HEK293 (cell line): Measurements from ENCODE around the gene ANKRD11.

Experiments used
- CTCF ChIA-PET: fragments of 350-600 bp; formaldehyde crosslinking; extraction: SDS; loops from one replicate; lab custom pipeline; 2021; ENCODE audit warnings: antibody characterized with exemption; lab: Yijun Ruan, JAX
- POLR2A ChIA-PET: fragments of 300-600 bp; formaldehyde crosslinking; extraction: SDS; loops from one replicate; lab custom pipeline; 2020; ENCODE audit warnings: antibody characterized with exemption, inconsistent platforms; lab: Yijun Ruan, JAX
- H3K27ac ChIP-seq: fragments of 200-500 bp; sonication (Bioruptor generic); 2 replicates; pipeline ENCODE4 v1.5.1; 2014; ENCODE audit warnings: low read depth, low read length, control low read depth, inconsistent platforms; ENCODE audit errors: extremely low read depth
- H3K36me3 ChIP-seq, 2 experiments: fragments of 200-500 bp in 1 of 2; sonication (Bioruptor generic) in 1 of 2; 1 replicate in 1 of 2; 2 replicates in 1 of 2; pipeline ENCODE4 v1.5.1; 2014 to 2017; ENCODE audit warnings: inconsistent platforms in 2 of 2, low read length in 2 of 2; ENCODE audit not compliant: control insufficient read depth in 2 of 2, insufficient read depth in 1 of 2
- H3K4me1 ChIP-seq: fragments of 200-500 bp; sonication (Bioruptor generic); 2 replicates; pipeline ENCODE4 v1.5.1; 2014; ENCODE audit warnings: mild to moderate bottlenecking, low read length, inconsistent platforms; ENCODE audit not compliant: control insufficient read depth, insufficient read depth
- H3K4me3 ChIP-seq: 2 replicates; pipeline ENCODE4 v1.5.1; 2011; ENCODE audit warnings: low read depth, mild to moderate bottlenecking, control low read depth, low read length, moderate library complexity
- H3K9me3 ChIP-seq: fragments of 200-500 bp; sonication (Bioruptor generic); 2 replicates; pipeline ENCODE4 v1.5.1; 2014; ENCODE audit warnings: low read depth, low read length, inconsistent platforms; ENCODE audit not compliant: control insufficient read depth, insufficient read depth
- BCL11A ChIP-seq: fragments of 450-650 bp; formaldehyde crosslinking; IDR thresholded peaks from 2 replicates; pipeline ENCODE4 v1.5.1; 2016; ENCODE audit warnings: low read depth, missing biosample characterization, missing genetic modification characterization
- GLI2 ChIP-seq: fragments of 450-650 bp; formaldehyde crosslinking; IDR thresholded peaks from 2 replicates; pipeline ENCODE4; 2017; ENCODE audit warnings: missing biosample characterization, missing genetic modification characterization, low read depth, borderline replicate concordance
- HOXC10 ChIP-seq: sonication (generic); formaldehyde crosslinking; IDR thresholded peaks from 2 replicates; pipeline ENCODE4 v1.8.1; 2023; ENCODE audit warnings: mild to moderate bottlenecking, missing genetic modification reagents
- SCRT2 ChIP-seq: fragments of 450-650 bp; formaldehyde crosslinking; IDR thresholded peaks from 2 replicates; pipeline ENCODE4 v1.5.1; 2016; ENCODE audit warnings: missing biosample characterization, missing genetic modification characterization
- SP7 ChIP-seq: fragments of 450-650 bp; formaldehyde crosslinking; IDR thresholded peaks from 2 replicates; pipeline ENCODE4 v1.5.1; 2016; ENCODE audit warnings: missing biosample characterization, missing genetic modification characterization
- ZEB2 ChIP-seq: fragments of 450-650 bp; formaldehyde crosslinking; IDR thresholded peaks from 2 replicates; pipeline ENCODE4 v1.5.1; 2016; ENCODE audit warnings: missing biosample characterization, missing genetic modification characterization
- ZFP37 ChIP-seq: fragments of 450-650 bp; formaldehyde crosslinking; IDR thresholded peaks from 2 replicates; pipeline ENCODE4 v1.5.1; 2016; ENCODE audit warnings: missing biosample characterization, missing genetic modification characterization
- ZNF112 ChIP-seq: fragments of 450-650 bp; formaldehyde crosslinking; IDR thresholded peaks from 2 replicates; pipeline ENCODE4 v1.5.0; 2017; ENCODE audit warnings: missing biosample characterization, missing genetic modification characterization
- ZNF561 ChIP-seq: fragments of 450-650 bp; IDR thresholded peaks from 2 replicates; pipeline ENCODE4 v1.5.1; 2018; ENCODE audit warnings: missing biosample characterization, missing genetic modification characterization, borderline replicate concordance
- ZNF600 ChIP-seq: fragments of 450-650 bp; formaldehyde crosslinking; IDR thresholded peaks from 2 replicates; pipeline ENCODE4 v1.5.1; 2016; ENCODE audit warnings: missing biosample characterization, missing genetic modification characterization
- ZNF621 ChIP-seq: fragments of 450-650 bp; formaldehyde crosslinking; IDR thresholded peaks from 2 replicates; pipeline ENCODE4 v1.5.1; 2017; ENCODE audit warnings: missing biosample characterization, missing genetic modification characterization
- ZNF624 ChIP-seq: fragments of 450-650 bp; formaldehyde crosslinking; IDR thresholded peaks from 2 replicates; pipeline ENCODE4 v1.5.1; 2017; ENCODE audit warnings: missing biosample characterization, missing genetic modification characterization
- ZNF792 ChIP-seq: fragments of 450-650 bp; formaldehyde crosslinking; IDR thresholded peaks from 2 replicates; pipeline ENCODE4 v1.5.1; 2016; ENCODE audit warnings: missing biosample characterization, missing genetic modification characterization
- TF ChIP-seq, protein P1 (sequence below): fragments of 450-650 bp; formaldehyde crosslinking; IDR thresholded peaks from 2 replicates; pipeline ENCODE4 v1.5.1; 2016; ENCODE audit warnings: missing biosample characterization, missing genetic modification characterization
- TF ChIP-seq, protein P2 (sequence below): fragments of 450-650 bp; formaldehyde crosslinking; IDR thresholded peaks from 2 replicates; pipeline ENCODE4 v1.5.1; 2017; ENCODE audit warnings: missing biosample characterization, missing genetic modification characterization
- TF ChIP-seq, protein P3 (sequence below): fragments of 450-650 bp; formaldehyde crosslinking; IDR thresholded peaks from 2 replicates; pipeline ENCODE4 v1.5.1; 2016; ENCODE audit warnings: missing biosample characterization, missing genetic modification characterization

The ANKRD11 gene

DNA sequence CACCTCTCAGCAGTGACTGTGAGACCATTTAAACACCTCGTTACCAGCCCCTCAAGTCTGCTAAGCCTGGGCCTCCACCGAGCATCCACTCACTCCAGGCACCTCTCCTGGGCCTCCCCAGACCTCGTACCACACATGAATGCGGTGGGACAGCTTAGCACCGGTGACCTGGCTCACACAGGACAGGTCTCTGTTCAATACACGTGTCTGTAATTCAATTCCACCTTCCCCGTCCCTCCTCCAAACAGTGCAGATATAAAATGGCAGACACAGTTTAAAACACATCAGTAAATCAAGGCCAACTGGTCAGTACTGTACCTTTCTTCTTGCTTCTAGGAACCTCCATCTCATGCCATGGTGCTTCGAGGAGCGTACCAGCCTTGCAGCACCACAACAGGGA lies 199.0 kb downstream of the ANKRD11 start:
- TF ChIP-seq ZNF112 (tag by site-specific recombination) (no peak), ZNF621 (tag by site-specific recombination) (no peak), ZNF561 (tag by site-specific recombination) (no peak)
- TF ChIP-seq, protein P1, sequence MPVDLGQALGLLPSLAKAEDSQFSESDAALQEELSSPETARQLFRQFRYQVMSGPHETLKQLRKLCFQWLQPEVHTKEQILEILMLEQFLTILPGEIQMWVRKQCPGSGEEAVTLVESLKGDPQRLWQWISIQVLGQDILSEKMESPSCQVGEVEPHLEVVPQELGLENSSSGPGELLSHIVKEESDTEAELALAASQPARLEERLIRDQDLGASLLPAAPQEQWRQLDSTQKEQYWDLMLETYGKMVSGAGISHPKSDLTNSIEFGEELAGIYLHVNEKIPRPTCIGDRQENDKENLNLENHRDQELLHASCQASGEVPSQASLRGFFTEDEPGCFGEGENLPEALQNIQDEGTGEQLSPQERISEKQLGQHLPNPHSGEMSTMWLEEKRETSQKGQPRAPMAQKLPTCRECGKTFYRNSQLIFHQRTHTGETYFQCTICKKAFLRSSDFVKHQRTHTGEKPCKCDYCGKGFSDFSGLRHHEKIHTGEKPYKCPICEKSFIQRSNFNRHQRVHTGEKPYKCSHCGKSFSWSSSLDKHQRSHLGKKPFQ (tag by site-specific recombination): no peak
- ChIA-PET CTCF (no interaction called here), POLR2A (no interaction called here)
- Histone ChIP-seq H3K36me3 (peaks cover 0 to 43% of the 10 kb centered on the region in 2 experiments), H3K9me3 (no peaks in the 10 kb centered on the region), H3K27ac (no peak overlapping the region), H3K4me1 (no peaks in the 10 kb centered on the region), H3K4me3 (no peak overlapping the region)

DNA sequence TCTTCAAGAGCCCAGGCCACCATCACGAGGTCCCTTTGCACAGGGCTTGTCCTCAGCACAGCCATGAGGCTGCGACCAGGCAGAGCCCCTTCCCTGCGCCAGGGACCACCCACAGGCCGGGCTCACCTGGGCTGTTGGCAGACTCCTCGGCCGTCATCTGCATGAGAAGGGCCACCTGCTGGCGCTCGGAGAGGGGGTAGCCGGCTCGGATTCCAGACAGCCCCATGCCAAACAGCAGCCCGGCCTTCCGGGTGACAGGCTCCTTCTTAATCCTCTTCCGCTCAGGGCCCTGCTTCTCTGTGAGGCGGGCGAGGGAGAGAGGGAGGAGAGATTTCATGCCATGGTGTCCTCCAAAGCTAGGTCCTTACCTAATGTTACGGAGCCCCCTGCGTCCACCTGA lies 199.5 kb downstream of the ANKRD11 start:
- TF ChIP-seq, protein P2, sequence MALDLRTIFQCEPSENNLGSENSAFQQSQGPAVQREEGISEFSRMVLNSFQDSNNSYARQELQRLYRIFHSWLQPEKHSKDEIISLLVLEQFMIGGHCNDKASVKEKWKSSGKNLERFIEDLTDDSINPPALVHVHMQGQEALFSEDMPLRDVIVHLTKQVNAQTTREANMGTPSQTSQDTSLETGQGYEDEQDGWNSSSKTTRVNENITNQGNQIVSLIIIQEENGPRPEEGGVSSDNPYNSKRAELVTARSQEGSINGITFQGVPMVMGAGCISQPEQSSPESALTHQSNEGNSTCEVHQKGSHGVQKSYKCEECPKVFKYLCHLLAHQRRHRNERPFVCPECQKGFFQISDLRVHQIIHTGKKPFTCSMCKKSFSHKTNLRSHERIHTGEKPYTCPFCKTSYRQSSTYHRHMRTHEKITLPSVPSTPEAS (tag by site-specific recombination): no peak
- TF ChIP-seq ZNF600 (tag by site-specific recombination) (peak; percentile 41; the same call in 1 of the 2 replicates), ZNF624 (tag by site-specific recombination) (no peak), SCRT2 (tag by site-specific recombination) (no peak), ZFP37 (no peak), ZEB2 (tag by site-specific recombination) (no peak)
- no peak overlapping the region for H3K4me3 ChIP-seq
- no peaks in the 10 kb centered on the region for H3K4me1 ChIP-seq
- ChIA-PET POLR2A (no interaction called here), CTCF (no interaction called here)
- peaks cover 0 to 47% of the 10 kb centered on the region in 2 experiments for H3K36me3 ChIP-seq
- H3K9me3 ChIP-seq: no peaks in the 10 kb centered on the region
- H3K27ac ChIP-seq: no peak overlapping the region

DNA sequence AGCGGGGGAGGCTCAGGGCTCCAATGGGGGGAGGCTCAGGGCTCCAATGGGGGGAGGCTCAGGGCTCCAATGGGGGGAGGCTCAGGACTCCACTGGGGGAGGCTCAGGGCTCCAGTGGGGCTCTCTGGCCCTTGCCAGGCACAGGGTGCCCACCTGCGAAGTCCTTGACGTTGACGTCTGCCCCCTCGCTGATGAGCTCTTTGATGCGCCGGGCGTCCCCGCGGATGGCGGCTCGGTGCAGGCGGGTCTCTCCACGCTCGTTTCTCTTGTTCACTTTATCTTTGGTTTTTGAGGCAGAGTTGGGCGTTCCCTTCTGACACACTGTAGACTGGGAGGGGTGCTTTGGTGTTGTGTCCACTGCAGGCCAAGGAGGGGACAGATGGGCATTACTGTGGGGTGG lies 199.9 kb downstream of the ANKRD11 start:
- TF ChIP-seq BCL11A: no peak
- no peak for TF ChIP-seq GLI2 (tag by site-specific recombination)
- TF ChIP-seq, protein P3, sequence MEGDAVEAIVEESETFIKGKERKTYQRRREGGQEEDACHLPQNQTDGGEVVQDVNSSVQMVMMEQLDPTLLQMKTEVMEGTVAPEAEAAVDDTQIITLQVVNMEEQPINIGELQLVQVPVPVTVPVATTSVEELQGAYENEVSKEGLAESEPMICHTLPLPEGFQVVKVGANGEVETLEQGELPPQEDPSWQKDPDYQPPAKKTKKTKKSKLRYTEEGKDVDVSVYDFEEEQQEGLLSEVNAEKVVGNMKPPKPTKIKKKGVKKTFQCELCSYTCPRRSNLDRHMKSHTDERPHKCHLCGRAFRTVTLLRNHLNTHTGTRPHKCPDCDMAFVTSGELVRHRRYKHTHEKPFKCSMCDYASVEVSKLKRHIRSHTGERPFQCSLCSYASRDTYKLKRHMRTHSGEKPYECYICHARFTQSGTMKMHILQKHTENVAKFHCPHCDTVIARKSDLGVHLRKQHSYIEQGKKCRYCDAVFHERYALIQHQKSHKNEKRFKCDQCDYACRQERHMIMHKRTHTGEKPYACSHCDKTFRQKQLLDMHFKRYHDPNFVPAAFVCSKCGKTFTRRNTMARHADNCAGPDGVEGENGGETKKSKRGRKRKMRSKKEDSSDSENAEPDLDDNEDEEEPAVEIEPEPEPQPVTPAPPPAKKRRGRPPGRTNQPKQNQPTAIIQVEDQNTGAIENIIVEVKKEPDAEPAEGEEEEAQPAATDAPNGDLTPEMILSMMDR: no peak
- no peak for TF ChIP-seq ZNF792 (tag by site-specific recombination)
- no peak for TF ChIP-seq SP7 (tag by site-specific recombination)
- no peak for TF ChIP-seq ZEB2 (tag by site-specific recombination)
- TF ChIP-seq HOXC10: no peak
- H3K4me3 ChIP-seq: no peak overlapping the region
- CTCF ChIA-PET: no interaction called here
- no peaks in the 10 kb centered on the region for H3K9me3 ChIP-seq
- H3K4me1 ChIP-seq: no peaks in the 10 kb centered on the region
- POLR2A ChIA-PET: no interaction called here
- H3K27ac ChIP-seq: no peak overlapping the region
- H3K36me3 ChIP-seq: peaks cover 0 to 51% of the 10 kb centered on the region in 2 experiments
